SJCRH30 (cell line): ENCODE data around the gene VDAC1. TPM values are rescaled to one million over a fixed set of nuclear protein-coding genes. Genes with fewer than 3 reads are reported as not detected.

Experiments used
- DNase-seq, 2 experiments: peaks; one replicate each; pipeline ENCODE4 v3.0.0-alpha.2; 2015 to 2020
- H3K27ac ChIP-seq: fragments of 250-450 bp; sonication (Bioruptor Pico); 2 replicates; pipeline ENCODE4 v1.5.1; 2020; ENCODE audit warnings: mild to moderate bottlenecking, moderate library complexity
- H3K27me3 ChIP-seq: fragments of 250-450 bp; sonication (Bioruptor Pico); 2 replicates; pipeline ENCODE4 v1.5.1; 2020; ENCODE audit warnings: mild to moderate bottlenecking, moderate library complexity
- H3K36me3 ChIP-seq: fragments of 250-450 bp; sonication (Bioruptor Pico); 2 replicates; pipeline ENCODE4 v1.5.1; 2020; ENCODE audit warnings: mild to moderate bottlenecking, moderate library complexity
- H3K4me1 ChIP-seq: fragments of 250-450 bp; sonication (Bioruptor Pico); 2 replicates; pipeline ENCODE4 v1.5.1; 2020; ENCODE audit warnings: mild to moderate bottlenecking, moderate library complexity
- H3K4me3 ChIP-seq: fragments of 250-450 bp; sonication (Bioruptor Pico); 2 replicates; pipeline ENCODE4 v1.5.1; 2020; ENCODE audit warnings: mild to moderate bottlenecking, moderate library complexity
- H3K9me3 ChIP-seq: fragments of 250-450 bp; sonication (Bioruptor Pico); replicated peaks from 2 replicates; pipeline ENCODE4 v1.5.1; 2020; ENCODE audit warnings: mild to moderate bottlenecking, moderate library complexity
- total RNA-seq: library from RNA; depleted of rRNA; stranded (reverse); fragments of >200 nt; shearing (Covaris generic); gene quantifications from 2 replicates; pipeline ENCODE4 v1.2.3, GENCODE V29; 2014; rRNA removed

Gene VDAC1
- total RNA-seq, 1 experiment from 2014 or later: 340 TPM

GRCh38 chr5:133928587-133929393 lies 76.0 kb downstream of the VDAC1 start:
- no peaks in the 10 kb centered on the region for H3K27me3 ChIP-seq
- DNase-seq: no peak
- peaks cover 19% of the 10 kb centered on the region for H3K4me1 ChIP-seq
- H3K36me3 ChIP-seq: no peaks in the 10 kb centered on the region
- no peaks in the 10 kb centered on the region for H3K9me3 ChIP-seq
- no peak overlapping the region for H3K4me3 ChIP-seq
- no peak overlapping the region for H3K27ac ChIP-seq

- Histone ChIP-seq H3K27ac (peak overlapping the region; percentile 5), H3K4me3 (no peak overlapping the region), H3K27me3 (no peaks in the 10 kb centered on the region), H3K4me1 (peaks cover 20% of the 10 kb centered on the region), H3K36me3 (no peaks in the 10 kb centered on the region), H3K9me3 (no peaks in the 10 kb centered on the region)
- DNase-seq: no peak
Measured at GRCh38 chr5:133927300-133928180, 77.2 kb downstream of the VDAC1 start.

GRCh38 chr5:133926489-133927299 lies 78.1 kb downstream of the VDAC1 start:
- peak; percentile 50 to 72 for DNase-seq
- peak overlapping the region; percentile 5 for H3K27ac ChIP-seq
- H3K4me3 ChIP-seq: no peak overlapping the region
- no peaks in the 10 kb centered on the region for H3K9me3 ChIP-seq
- H3K27me3 ChIP-seq: no peaks in the 10 kb centered on the region
- no peaks in the 10 kb centered on the region for H3K36me3 ChIP-seq
- peaks cover 23% of the 10 kb centered on the region for H3K4me1 ChIP-seq

- peaks cover 23% of the 10 kb centered on the region for H3K4me1 ChIP-seq
- no peak for DNase-seq
- H3K4me3 ChIP-seq: no peak overlapping the region
- H3K27me3 ChIP-seq: no peaks in the 10 kb centered on the region
- H3K36me3 ChIP-seq: no peaks in the 10 kb centered on the region
- no peak overlapping the region; the same call in 1 of the 2 replicates for H3K27ac ChIP-seq
- no peaks in the 10 kb centered on the region for H3K9me3 ChIP-seq
Measured at GRCh38 chr5:133925866-133926488, 78.8 kb downstream of the VDAC1 start.

GRCh38 chr5:133925269-133925668 lies 79.5 kb downstream of the VDAC1 start:
- H3K4me1 ChIP-seq: peaks cover 23% of the 10 kb centered on the region
- H3K27ac ChIP-seq: no peak overlapping the region
- no peaks in the 10 kb centered on the region for H3K27me3 ChIP-seq
- DNase-seq: no peak
- H3K36me3 ChIP-seq: no peaks in the 10 kb centered on the region
- H3K9me3 ChIP-seq: no peaks in the 10 kb centered on the region
- no peak overlapping the region for H3K4me3 ChIP-seq

GRCh38 chr5:133924221-133924920 lies 80.4 kb downstream of the VDAC1 start:
- Histone ChIP-seq H3K27ac (no peak overlapping the region), H3K9me3 (no peaks in the 10 kb centered on the region), H3K27me3 (no peaks in the 10 kb centered on the region), H3K4me3 (no peak overlapping the region), H3K36me3 (no peaks in the 10 kb centered on the region), H3K4me1 (peaks cover 23% of the 10 kb centered on the region)
- DNase-seq: peak in 1 of 2 experiments; percentile 62

- no peak overlapping the region for H3K4me3 ChIP-seq
- H3K9me3 ChIP-seq: no peaks in the 10 kb centered on the region
- H3K27me3 ChIP-seq: no peaks in the 10 kb centered on the region
- no peak overlapping the region for H3K27ac ChIP-seq
- no peak for DNase-seq
- H3K36me3 ChIP-seq: no peaks in the 10 kb centered on the region
- H3K4me1 ChIP-seq: peaks cover 18% of the 10 kb centered on the region
Measured at GRCh38 chr5:133921979-133922378, 82.8 kb downstream of the VDAC1 start.

Other genes starting within 250 kb of the VDAC1 start
- gene C5orf15, start 36.4 kb downstream of the VDAC1 start, total RNA-seq: 78.3 and 82.3 TPM in 2 replicates
- 1.8 and 2.4 TPM in 2 replicates for gene TCF7, start 109.7 kb upstream of the VDAC1 start, total RNA-seq
- gene SKP1, start 172.0 kb upstream of the VDAC1 start, total RNA-seq: 576 and 631 TPM in 2 replicates
- gene PPP2CA, start 221.1 kb upstream of the VDAC1 start, total RNA-seq: 163 and 179 TPM in 2 replicates